Glutamatergic neuron (in vitro differentiated cells): ENCODE measurements around the gene B3GNT3. TPM values are rescaled to one million over a fixed set of nuclear protein-coding genes. Genes with fewer than 3 reads are reported as not detected.
"Not testable (repeated sequence)": the region's sequence is repeated elsewhere in the genome, so short reads cannot be mapped to it uniquely, and the experiment has no call there.

Experiments
- DNase-seq: peaks from one replicate; pipeline ENCODE4 v3.0.0; 2022
- H3K27ac Mint-ChIP-seq: one replicate; pipeline ENCODE4 v1.8.0; 2020; ENCODE audit warnings: mild to moderate bottlenecking, mixed read lengths, inconsistent platforms; ENCODE audit not compliant: unreplicated experiment
- H3K27me3 Mint-ChIP-seq: one replicate; pipeline ENCODE4 v1.8.0; 2020; ENCODE audit warnings: mild to moderate bottlenecking, moderate library complexity, mixed read lengths, inconsistent platforms; ENCODE audit not compliant: unreplicated experiment
- H3K36me3 Mint-ChIP-seq: one replicate; pipeline ENCODE4 v1.8.0; 2020; ENCODE audit warnings: mild to moderate bottlenecking, mixed read lengths, inconsistent platforms; ENCODE audit not compliant: unreplicated experiment
- H3K4me1 Mint-ChIP-seq: one replicate; pipeline ENCODE4 v1.8.0; 2020; ENCODE audit warnings: mild to moderate bottlenecking, low read depth, mixed read lengths, inconsistent platforms; ENCODE audit not compliant: unreplicated experiment
- H3K4me3 Mint-ChIP-seq: one replicate; pipeline ENCODE4 v1.8.0; 2020; ENCODE audit warnings: mild to moderate bottlenecking, mixed read lengths, inconsistent platforms; ENCODE audit not compliant: unreplicated experiment
- H3K9me3 Mint-ChIP-seq: one replicate; pipeline ENCODE4 v1.8.0; 2020; ENCODE audit warnings: mild to moderate bottlenecking, moderate library complexity, mixed read lengths, inconsistent platforms; ENCODE audit not compliant: unreplicated experiment
- CTCF ChIP-seq: fragments of 200-600 bp; sonication (generic); IDR thresholded peaks from one replicate; pipeline ENCODE4 v1.5.0; 2021; ENCODE audit not compliant: partially characterized antibody, unreplicated experiment
- total RNA-seq: library from RNA; stranded (reverse); fragmentation: NEBNext Ultra II Directional; extraction: Animal tissue kit (Norgen Biotek cat#: 25700); gene quantifications from one replicate; pipeline ENCODE4 v1.2.1, GENCODE V29; 2021; ENCODE audit not compliant: unreplicated experiment

B3GNT3 gene
- total RNA-seq, 1 donor from 2014 or later, result not detected

GRCh38 chr19:17778251-17778967 is 16.5 kb upstream of the B3GNT3 start:
- peak; percentile 80 for DNase-seq
- Mint-ChIP-seq H3K4me1 (peaks cover 2% of the 10 kb centered on the region), H3K27ac (no peak overlapping the region), H3K4me3 (peak overlapping the region; percentile 81), H3K9me3 (peaks cover 9% of the 10 kb centered on the region), H3K27me3 (peaks cover 5% of the 10 kb centered on the region), H3K36me3 (peaks cover 11% of the 10 kb centered on the region)
- peak; percentile 10 for TF ChIP-seq CTCF

DNA sequence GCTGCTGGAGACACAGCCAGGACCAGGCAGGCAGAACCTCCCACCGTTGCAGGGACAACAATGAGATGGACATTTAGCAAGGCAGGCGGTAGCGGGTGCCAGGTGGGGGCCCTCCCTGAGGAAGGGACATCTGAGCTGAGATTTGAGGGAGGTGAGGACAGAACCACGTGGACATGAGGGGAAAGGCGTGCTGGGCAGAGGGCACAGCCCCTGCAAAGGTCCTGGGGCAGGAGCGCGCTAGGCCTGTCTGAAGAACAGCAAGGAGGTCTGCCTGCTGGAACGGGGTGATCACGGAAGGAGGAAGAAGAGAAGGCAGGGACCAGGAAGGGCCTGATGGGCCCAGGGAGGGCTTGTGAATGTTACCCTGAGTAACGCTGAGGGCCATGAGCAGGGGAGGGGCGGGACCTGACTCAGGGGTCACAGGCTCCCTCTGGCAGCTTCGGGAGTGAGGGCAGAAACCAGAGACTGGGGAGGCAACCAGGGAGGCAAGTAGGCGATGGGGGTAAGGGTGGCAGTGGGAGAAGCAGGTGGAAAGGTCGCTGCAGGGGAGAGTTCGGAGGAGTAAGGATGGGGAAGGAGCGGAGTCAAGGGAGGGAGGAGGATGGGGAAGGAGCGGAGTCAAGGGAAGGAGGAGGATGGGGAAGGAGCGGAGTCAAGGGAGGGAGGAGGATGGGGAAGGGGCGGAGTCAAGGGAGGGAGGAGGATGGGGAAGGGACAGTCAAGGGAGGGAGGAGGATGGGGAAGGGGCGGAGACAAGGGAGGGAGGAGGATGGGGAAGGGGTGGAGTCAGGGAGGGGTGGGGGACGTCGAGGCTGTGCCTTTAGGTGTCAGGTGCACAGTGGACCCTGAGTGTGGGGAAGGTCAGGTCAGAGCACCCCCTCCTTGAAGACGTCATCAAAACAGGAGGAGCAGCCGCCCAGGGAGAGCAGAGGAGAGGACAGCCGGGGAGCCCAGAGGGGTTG is 15.7 kb upstream of the B3GNT3 start:
- Mint-ChIP-seq H3K4me1 (peaks cover 3% of the 10 kb centered on the region), H3K36me3 (peaks cover 12% of the 10 kb centered on the region), H3K27me3 (peaks cover 5% of the 10 kb centered on the region), H3K4me3 (peak overlapping the region; percentile 81), H3K27ac (peak overlapping the region; percentile 62), H3K9me3 (peaks cover 7% of the 10 kb centered on the region)
- peak; percentile 72 for DNase-seq
- TF ChIP-seq CTCF, result no peak

GRCh38 chr19:17780781-17781180 is 14.2 kb upstream of the B3GNT3 start:
- Mint-ChIP-seq H3K27me3 (peaks cover 5% of the 10 kb centered on the region), H3K27ac (no peak overlapping the region), H3K4me3 (no peak overlapping the region), H3K4me1 (peaks cover 4% of the 10 kb centered on the region), H3K9me3 (peaks cover 7% of the 10 kb centered on the region), H3K36me3 (peaks cover 11% of the 10 kb centered on the region)
- no peak for DNase-seq
- TF ChIP-seq CTCF, result no peak

- peaks cover 14% of the 10 kb centered on the region for H3K36me3 Mint-ChIP-seq
- H3K4me1 Mint-ChIP-seq, H3K27me3 Mint-ChIP-seq, DNase-seq, H3K9me3 Mint-ChIP-seq, H3K27ac Mint-ChIP-seq, H3K4me3 Mint-ChIP-seq: not testable (repeated sequence)
These were observed 11.2 kb upstream of the B3GNT3 start for GRCh38 chr19:17783721-17784120.

GRCh38 chr19:17784201-17785008 is 10.5 kb upstream of the B3GNT3 start:
- Mint-ChIP-seq H3K9me3 (peaks cover 6% of the 10 kb centered on the region), H3K36me3 (peaks cover 17% of the 10 kb centered on the region), H3K27me3 (peaks cover 9% of the 10 kb centered on the region), H3K27ac (no peak overlapping the region), H3K4me3 (no peak overlapping the region), H3K4me1 (peaks cover 1% of the 10 kb centered on the region)
- TF ChIP-seq CTCF, result peak; percentile 93
- peak; percentile 81 for DNase-seq
